HCT116 (cell line): ENCODE results near the gene FLRT1. TPM values are rescaled to one million over a fixed set of nuclear protein-coding genes. Genes with fewer than 3 reads are reported as not detected.

ENCODE experiments used
- ATAC-seq: fragments of 200-7000 bp; cut with Tn5 transposase; 2 replicates; pipeline ENCODE4 v1.9.1; 2020; ENCODE audit warnings: mild to moderate bottlenecking, moderate library complexity
- BruUV-seq: library from RNA; stranded (reverse); fragments of 400-500 nt; replicated peaks from 2 replicates; lab custom pipeline; 2021; lab: Mats Ljungman, UMichigan
- CTCF ChIA-PET: fragments of 300-600 bp; sonication (Branson Sonifier 250); formaldehyde crosslinking; loops from one replicate; lab custom pipeline; 2021; ENCODE audit warnings: antibody characterized with exemption; lab: Charles Lee
- POLR2A ChIA-PET: fragments of 300-600, 350-600 bp; sonication (Branson Sonifier 250); formaldehyde crosslinking; loops from one replicate; lab custom pipeline; 2021; ENCODE audit warnings: antibody characterized with exemption; lab: Charles Lee
- RAD21 ChIA-PET, 2 experiments: fragments of 300-600 bp; sonication (Branson Sonifier 250); formaldehyde crosslinking; loops; one replicate each; lab custom pipeline; 2023; ENCODE audit warnings: low total read pairs in 2 of 2; ENCODE audit not compliant: uncharacterized antibody in 2 of 2, unreplicated experiment in 2 of 2, low non-redundant PET in 1 of 2; lab: Charles Lee
- DNase-seq: peaks from one replicate; pipeline ENCODE4 v3.0.0-alpha.2; 2010; ENCODE audit warnings: low read depth, low spot score
- H2AFZ ChIP-seq: fragments of 200-600 bp; shearing (Covaris generic), sonication (generic); 2 replicates; pipeline ENCODE4 v1.6.1; 2017; ENCODE audit warnings: low read depth, mixed run types, mixed read lengths, antibody characterized with exemption, low read length; ENCODE audit not compliant: poor library complexity, severe bottlenecking
- H3K27ac ChIP-seq: 2 replicates; pipeline ENCODE4 v1.5.1; 2012; ENCODE audit warnings: low read depth, low read length
- H3K27me3 ChIP-seq: fragments of 200-600 bp; sonication (generic); 2 replicates; pipeline ENCODE4 v1.6.1; 2016; ENCODE audit warnings: mixed run types, low read length, mixed read lengths; ENCODE audit not compliant: insufficient read depth
- H3K36me3 ChIP-seq, 2 experiments: fragments of 200-500 bp in 1 of 2; fragments of 200-600 bp in 1 of 2; sonication (Bioruptor generic) in 1 of 2; sonication (generic) in 1 of 2; 2 replicates each; pipeline versions ENCODE4 v1.5.1 to v1.6.1; 2014 to 2016; ENCODE audit warnings: low read length in 2 of 2, inconsistent platforms in 1 of 2, mixed read lengths in 1 of 2, mixed run types in 1 of 2; ENCODE audit not compliant: insufficient read depth in 2 of 2, control insufficient read depth in 1 of 2
- H3K4me1 ChIP-seq, 2 experiments: fragments of 200-600 bp in 1 of 2; sonication (generic) in 1 of 2; 2 replicates each; pipeline versions ENCODE4 v1.5.1 to v1.6.1; 2012 to 2017; ENCODE audit warnings: low read length in 2 of 2, inconsistent platforms in 1 of 2, mild to moderate bottlenecking in 1 of 2, mixed read lengths in 1 of 2, mixed run types in 1 of 2, moderate library complexity in 1 of 2; ENCODE audit not compliant: insufficient read depth in 2 of 2, control insufficient read depth in 1 of 2
- H3K4me2 ChIP-seq: fragments of 200-600 bp; sonication (generic); 2 replicates; pipeline ENCODE4 v1.6.1; 2017; ENCODE audit warnings: mixed run types, low read length, mixed read lengths
- H3K4me3 ChIP-seq, 2 experiments: fragments of 200-600 bp in 1 of 2; sonication (generic) in 1 of 2; replicated peaks in 1 of 2; 2 replicates each; pipeline ENCODE4 v1.5.1; 2011 to 2016; ENCODE audit warnings: low read length in 2 of 2, control low read depth in 1 of 2, low read depth in 1 of 2, mild to moderate bottlenecking in 1 of 2, mixed read lengths in 1 of 2, mixed run types in 1 of 2
- H3K79me2 ChIP-seq: fragments of 200-600 bp; sonication (generic); 2 replicates; pipeline ENCODE4 v1.6.1; 2017; ENCODE audit warnings: mild to moderate bottlenecking, mixed run types, low read length, moderate library complexity, mixed read lengths; ENCODE audit not compliant: insufficient read depth
- H3K9ac ChIP-seq: fragments of 200-600 bp; sonication (generic); 2 replicates; pipeline ENCODE4 v1.6.1; 2016; ENCODE audit warnings: low read length, mixed read lengths
- H3K9me2 ChIP-seq: fragments of 200-600 bp; sonication (generic), shearing (Covaris generic); 2 replicates; pipeline ENCODE4 v1.6.1; 2017; ENCODE audit warnings: mixed run types, mild to moderate bottlenecking, moderate library complexity; ENCODE audit not compliant: insufficient read depth
- H3K9me3 ChIP-seq, 2 experiments: fragments of 200-500 bp in 1 of 2; fragments of 200-600 bp in 1 of 2; sonication (Bioruptor generic) in 1 of 2; sonication (generic) in 1 of 2; 2 replicates each; pipeline ENCODE4 v1.6.1; 2014 to 2017; ENCODE audit warnings: low read length in 2 of 2, mixed read lengths in 2 of 2, inconsistent platforms in 1 of 2, low read depth in 1 of 2, mild to moderate bottlenecking in 1 of 2, mixed run types in 1 of 2, moderate library complexity in 1 of 2; ENCODE audit not compliant: control insufficient read depth in 1 of 2, insufficient read depth in 1 of 2
- H4K20me1 ChIP-seq: fragments of 200-600 bp; sonication (generic), shearing (Covaris generic); 2 replicates; pipeline ENCODE4 v1.6.1; 2017; ENCODE audit warnings: mixed run types, mild to moderate bottlenecking, moderate library complexity; ENCODE audit not compliant: insufficient read depth
- CBX3 ChIP-seq: IDR thresholded peaks from 2 replicates; pipeline ENCODE4 v1.6.1; 2012; ENCODE audit warnings: low read depth
- CEBPB ChIP-seq: IDR thresholded peaks from 2 replicates; pipeline ENCODE4 v1.6.1; 2012; ENCODE audit warnings: low read depth
- EGR1 ChIP-seq: IDR thresholded peaks from 2 replicates; pipeline ENCODE4 v1.6.1; 2012; ENCODE audit warnings: low read depth
- EZH2 ChIP-seq: fragments of 200-600 bp; sonication (generic); IDR thresholded peaks from 2 replicates; pipeline ENCODE4 v1.6.1; 2017; ENCODE audit warnings: antibody characterized with exemption, mixed run types
- EZH2phosphoT487 ChIP-seq: fragments of 200-600 bp; IDR thresholded peaks from 2 replicates; pipeline ENCODE4 v1.6.1; 2018; ENCODE audit warnings: antibody characterized with exemption, borderline replicate concordance
- FOSL1 ChIP-seq: IDR thresholded peaks from 2 replicates; pipeline ENCODE4 v1.6.1; 2012; ENCODE audit warnings: low read depth
- JUND ChIP-seq: IDR thresholded peaks from 2 replicates; pipeline ENCODE4 v1.6.1; 2012
- POLR2A ChIP-seq: IDR thresholded peaks from 2 replicates; pipeline ENCODE4 v1.7.0; 2011; ENCODE audit warnings: borderline replicate concordance; ENCODE audit not compliant: insufficient read depth, insufficient read length; ENCODE audit errors: extremely low read depth
- POLR2AphosphoS5 ChIP-seq: IDR thresholded peaks from 2 replicates; pipeline ENCODE4 v1.6.1; 2011; ENCODE audit warnings: mild to moderate bottlenecking, low read depth, low read length, moderate library complexity
- RAD21 ChIP-seq: IDR thresholded peaks from 2 replicates; pipeline ENCODE4 v1.6.1; 2012; ENCODE audit warnings: low read depth, mild to moderate bottlenecking
- SIN3A ChIP-seq: IDR thresholded peaks from 2 replicates; pipeline ENCODE4 v1.6.1; 2012; ENCODE audit warnings: low read depth
- SP1 ChIP-seq: IDR thresholded peaks from 2 replicates; pipeline ENCODE4 v1.6.1; 2012; ENCODE audit warnings: low read depth
- TCF7L2 ChIP-seq: IDR thresholded peaks from 2 replicates; pipeline ENCODE4 v1.7.0; 2011; ENCODE audit warnings: borderline replicate concordance, inconsistent platforms; ENCODE audit not compliant: insufficient read depth, insufficient read length; ENCODE audit errors: extremely low read depth
- YY1 ChIP-seq: IDR thresholded peaks from 2 replicates; pipeline ENCODE4 v1.6.1; 2011; ENCODE audit warnings: low read length, low read depth, moderate library complexity, mild to moderate bottlenecking; ENCODE audit not compliant: insufficient replicate concordance; ENCODE audit errors: extremely low read depth
- ZNF274 ChIP-seq: fragments of 200-500 bp; sonication (Bioruptor generic); IDR thresholded peaks from 2 replicates; pipeline ENCODE4 v1.6.1; 2014; ENCODE audit warnings: mild to moderate bottlenecking, low read depth, low read length, inconsistent platforms
- intact Hi-C: fragments of 100-400 bp; cut with micrococcal nuclease; formaldehyde crosslinking; loops from 2 replicates; pipeline ENCODE4 v1.10.0; 2022
- total RNA-seq: library from RNA; stranded (reverse); gene quantifications from one replicate; pipeline ENCODE4 v1.2.1, GENCODE V29; 2021; ENCODE audit not compliant: unreplicated experiment
- TF ChIP-seq, protein P1 (sequence below), 3 experiments: fragments of 200-600 bp in 1 of 3; sonication (generic) in 1 of 3; IDR thresholded peaks in 2 of 3; conservative IDR thresholded peaks in 1 of 3; 2 replicates each; pipeline ENCODE4 v1.5.1; 2012 to 2017; ENCODE audit warnings: low read depth in 2 of 3, low read length in 2 of 3, antibody characterized with exemption in 1 of 3, borderline replicate concordance in 1 of 3, control low read depth in 1 of 3, mild to moderate bottlenecking in 1 of 3, mixed read lengths in 1 of 3, mixed run types in 1 of 3, moderate library complexity in 1 of 3; ENCODE audit not compliant: insufficient read depth in 1 of 3
- TF ChIP-seq, protein P2 (sequence below): IDR thresholded peaks from 2 replicates; pipeline ENCODE4 v1.6.1; 2012
- TF ChIP-seq, protein P3 (sequence below): IDR thresholded peaks from 2 replicates; pipeline ENCODE4 v1.6.1; 2012
- TF ChIP-seq, protein P4 (sequence below): IDR thresholded peaks from 2 replicates; pipeline ENCODE4 v1.6.1; 2012; ENCODE audit warnings: low read depth

The FLRT1 gene
- total RNA-seq, 1 experiment from 2014 or later: 0.15 TPM

DNA sequence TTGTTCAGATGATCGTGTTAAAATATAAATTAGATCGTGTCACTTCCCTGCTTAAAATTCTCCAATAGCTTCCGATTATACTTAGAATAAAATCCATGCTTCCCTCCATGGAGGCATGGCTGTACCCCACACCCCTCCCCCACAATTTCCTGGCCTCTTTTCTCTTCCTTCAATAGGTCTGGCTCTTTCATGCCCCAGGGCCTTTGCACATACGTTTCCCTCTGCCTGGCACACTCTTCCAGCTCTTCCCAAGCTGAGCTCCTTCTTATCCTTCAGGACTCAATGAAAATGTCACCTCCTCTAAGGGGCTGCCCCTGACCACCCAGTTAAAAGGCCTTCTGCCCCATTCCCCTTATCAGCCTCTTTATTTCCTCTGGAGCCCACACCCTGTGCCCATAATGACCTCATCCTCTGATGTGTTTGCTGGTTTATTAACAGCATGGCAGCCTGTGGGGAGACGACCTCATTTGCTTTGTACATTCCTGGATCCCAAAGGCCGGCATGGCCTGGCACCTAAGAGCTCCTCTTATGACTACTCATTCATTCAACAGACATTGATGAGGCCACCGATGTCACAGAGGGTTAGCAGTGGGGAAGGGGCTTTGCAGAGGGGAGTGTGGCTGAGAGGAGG, 9.0 kb upstream of the FLRT1 start:
- Histone ChIP-seq H3K4me1 (peaks cover 0 to 12% of the 10 kb centered on the region in 2 experiments; a peak in 2 of 4 replicates), H3K27me3 (no peaks in the 10 kb centered on the region), H2AFZ (no peak overlapping the region), H3K9ac (no peak overlapping the region), H3K27ac (no peak overlapping the region), H3K9me2 (no peaks in the 10 kb centered on the region), H3K9me3 (no peaks in the 10 kb centered on the region), H3K36me3 (no peaks in the 10 kb centered on the region), H3K4me3 (no peak overlapping the region), H4K20me1 (no peaks in the 10 kb centered on the region), H3K4me2 (no peak overlapping the region), H3K79me2 (no peaks in the 10 kb centered on the region)
- intact Hi-C loops: no loop called here
- BruUV-seq: no TSS peak
- TF ChIP-seq POLR2A (no peak), ZNF274 (no peak), YY1 (no peak), EZH2 (no peak), CEBPB (no peak), CBX3 (no peak), SIN3A (no peak), SP1 (no peak), EZH2phosphoT487 (no peak), EGR1 (no peak), FOSL1 (no peak), RAD21 (no peak), JUND (no peak), POLR2AphosphoS5 (no peak), TCF7L2 (no peak)
- TF ChIP-seq, protein P1, sequence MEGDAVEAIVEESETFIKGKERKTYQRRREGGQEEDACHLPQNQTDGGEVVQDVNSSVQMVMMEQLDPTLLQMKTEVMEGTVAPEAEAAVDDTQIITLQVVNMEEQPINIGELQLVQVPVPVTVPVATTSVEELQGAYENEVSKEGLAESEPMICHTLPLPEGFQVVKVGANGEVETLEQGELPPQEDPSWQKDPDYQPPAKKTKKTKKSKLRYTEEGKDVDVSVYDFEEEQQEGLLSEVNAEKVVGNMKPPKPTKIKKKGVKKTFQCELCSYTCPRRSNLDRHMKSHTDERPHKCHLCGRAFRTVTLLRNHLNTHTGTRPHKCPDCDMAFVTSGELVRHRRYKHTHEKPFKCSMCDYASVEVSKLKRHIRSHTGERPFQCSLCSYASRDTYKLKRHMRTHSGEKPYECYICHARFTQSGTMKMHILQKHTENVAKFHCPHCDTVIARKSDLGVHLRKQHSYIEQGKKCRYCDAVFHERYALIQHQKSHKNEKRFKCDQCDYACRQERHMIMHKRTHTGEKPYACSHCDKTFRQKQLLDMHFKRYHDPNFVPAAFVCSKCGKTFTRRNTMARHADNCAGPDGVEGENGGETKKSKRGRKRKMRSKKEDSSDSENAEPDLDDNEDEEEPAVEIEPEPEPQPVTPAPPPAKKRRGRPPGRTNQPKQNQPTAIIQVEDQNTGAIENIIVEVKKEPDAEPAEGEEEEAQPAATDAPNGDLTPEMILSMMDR (IDR thresholded peaks at IDR 0.05 in 2 of 3, conservative IDR thresholded peaks at IDR 0.05 in 1 of 3; ENCODE audit: borderline replicate concordance in 1 of 3, insufficient read depth in 1 of 3, low read depth in 2 of 3, low read length in 2 of 3): no peak
- TF ChIP-seq, protein P2, sequence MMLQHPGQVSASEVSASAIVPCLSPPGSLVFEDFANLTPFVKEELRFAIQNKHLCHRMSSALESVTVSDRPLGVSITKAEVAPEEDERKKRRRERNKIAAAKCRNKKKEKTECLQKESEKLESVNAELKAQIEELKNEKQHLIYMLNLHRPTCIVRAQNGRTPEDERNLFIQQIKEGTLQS: no peak
- TF ChIP-seq, protein P3, sequence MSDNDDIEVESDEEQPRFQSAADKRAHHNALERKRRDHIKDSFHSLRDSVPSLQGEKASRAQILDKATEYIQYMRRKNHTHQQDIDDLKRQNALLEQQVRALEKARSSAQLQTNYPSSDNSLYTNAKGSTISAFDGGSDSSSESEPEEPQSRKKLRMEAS: no peak
- TF ChIP-seq, protein P4, sequence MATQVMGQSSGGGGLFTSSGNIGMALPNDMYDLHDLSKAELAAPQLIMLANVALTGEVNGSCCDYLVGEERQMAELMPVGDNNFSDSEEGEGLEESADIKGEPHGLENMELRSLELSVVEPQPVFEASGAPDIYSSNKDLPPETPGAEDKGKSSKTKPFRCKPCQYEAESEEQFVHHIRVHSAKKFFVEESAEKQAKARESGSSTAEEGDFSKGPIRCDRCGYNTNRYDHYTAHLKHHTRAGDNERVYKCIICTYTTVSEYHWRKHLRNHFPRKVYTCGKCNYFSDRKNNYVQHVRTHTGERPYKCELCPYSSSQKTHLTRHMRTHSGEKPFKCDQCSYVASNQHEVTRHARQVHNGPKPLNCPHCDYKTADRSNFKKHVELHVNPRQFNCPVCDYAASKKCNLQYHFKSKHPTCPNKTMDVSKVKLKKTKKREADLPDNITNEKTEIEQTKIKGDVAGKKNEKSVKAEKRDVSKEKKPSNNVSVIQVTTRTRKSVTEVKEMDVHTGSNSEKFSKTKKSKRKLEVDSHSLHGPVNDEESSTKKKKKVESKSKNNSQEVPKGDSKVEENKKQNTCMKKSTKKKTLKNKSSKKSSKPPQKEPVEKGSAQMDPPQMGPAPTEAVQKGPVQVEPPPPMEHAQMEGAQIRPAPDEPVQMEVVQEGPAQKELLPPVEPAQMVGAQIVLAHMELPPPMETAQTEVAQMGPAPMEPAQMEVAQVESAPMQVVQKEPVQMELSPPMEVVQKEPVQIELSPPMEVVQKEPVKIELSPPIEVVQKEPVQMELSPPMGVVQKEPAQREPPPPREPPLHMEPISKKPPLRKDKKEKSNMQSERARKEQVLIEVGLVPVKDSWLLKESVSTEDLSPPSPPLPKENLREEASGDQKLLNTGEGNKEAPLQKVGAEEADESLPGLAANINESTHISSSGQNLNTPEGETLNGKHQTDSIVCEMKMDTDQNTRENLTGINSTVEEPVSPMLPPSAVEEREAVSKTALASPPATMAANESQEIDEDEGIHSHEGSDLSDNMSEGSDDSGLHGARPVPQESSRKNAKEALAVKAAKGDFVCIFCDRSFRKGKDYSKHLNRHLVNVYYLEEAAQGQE: no peak
- ChIA-PET POLR2A (no interaction called here), RAD21 (no interaction called here), CTCF (no interaction called here)
- DNase-seq (no peak), ATAC-seq (no peak)
